AG04449 (cell line): ENCODE data around the gene CASP10.

Source experiments
- CTCF ChIA-PET: fragments of 350-600 bp; formaldehyde crosslinking; extraction: SDS; loops from one replicate; lab custom pipeline; 2021; ENCODE audit warnings: antibody characterized with exemption; lab: Yijun Ruan, JAX
- POLR2A ChIA-PET: fragments of 400-600, 350-600 bp; formaldehyde crosslinking; extraction: SDS; loops from one replicate; lab custom pipeline; 2020; ENCODE audit warnings: antibody characterized with exemption, inconsistent platforms; lab: Yijun Ruan, JAX
- DNase-seq: peaks from one replicate; pipeline ENCODE4 v3.0.0-alpha.2; 2010; ENCODE audit warnings: low read depth, low spot score
- H3K4me3 ChIP-seq: 2 replicates; pipeline ENCODE4 v1.5.1; 2011; ENCODE audit warnings: low read depth, mild to moderate bottlenecking, control low read depth, low read length
- CTCF ChIP-seq: IDR thresholded peaks from one replicate; pipeline ENCODE4 v1.5.1; 2011; ENCODE audit warnings: mild to moderate bottlenecking, moderate library complexity, low read length, control low read depth, inconsistent platforms; ENCODE audit not compliant: insufficient read depth; ENCODE audit errors: missing control alignments

The CASP10 gene

GRCh38 chr2:201185863-201186262 is 2.9 kb downstream of the CASP10 start:
- DNase-seq: no peak
- H3K4me3 ChIP-seq: no peak overlapping the region
- POLR2A ChIA-PET: no interaction called here
- no peak for TF ChIP-seq CTCF
- CTCF ChIA-PET: interaction anchor here (1.3 to 1.4 kb wide), 3 partner anchors 8 to 284 kb away, joined by 3 to 7 read pairs (median 6); no protein-coding TSS in a partner anchor

GRCh38 chr2:201186982-201187381 is 4.0 kb downstream of the CASP10 start:
- DNase-seq: no peak
- CTCF ChIA-PET: no interaction called here
- H3K4me3 ChIP-seq: no peak overlapping the region
- no peak for TF ChIP-seq CTCF
- POLR2A ChIA-PET: no interaction called here

- no peak overlapping the region for H3K4me3 ChIP-seq
- no peak for DNase-seq
- ChIA-PET POLR2A (no interaction called here), CTCF (interaction anchor here (0.7 kb wide), 1 partner anchor 30 kb away, joined by 3 read pairs; no protein-coding TSS in a partner anchor)
- TF ChIP-seq CTCF: no peak
Measured at GRCh38 chr2:201188449-201188848, 5.5 kb downstream of the CASP10 start.

GRCh38 chr2:201191132-201191875 is 8.4 kb downstream of the CASP10 start:
- CTCF ChIA-PET: interaction anchor here (0.6 to 3.2 kb wide), 5 partner anchors 9 to 41 kb away, joined by 3 to 14 read pairs (median 4); partner anchors contain the start of gene CASP10
- no peak for DNase-seq
- no peak overlapping the region for H3K4me3 ChIP-seq
- POLR2A ChIA-PET: no interaction called here
- TF ChIP-seq CTCF: no peak

- no peak overlapping the region for H3K4me3 ChIP-seq
- ChIA-PET CTCF (interaction anchor here (1.0 to 1.6 kb wide), 3 partner anchors 38 to 124 kb away, joined by 3 to 5 read pairs (median 3); no protein-coding TSS in a partner anchor), POLR2A (no interaction called here)
- no peak for DNase-seq
- TF ChIP-seq CTCF: no peak
Measured at GRCh38 chr2:201194097-201194496, 11.2 kb downstream of the CASP10 start.

- DNase-seq: no peak
- TF ChIP-seq CTCF: no peak
- CTCF ChIA-PET: interaction anchor here (0.7 to 2.1 kb wide), 6 partner anchors 10 to 294 kb away, joined by 3 to 6 read pairs (median 4); no protein-coding TSS in a partner anchor
Measured at GRCh38 chr2:201195331-201195730, 12.4 kb downstream of the CASP10 start.

More at GRCh38 chr2:201195331-201195730, 12.4 kb downstream of the CASP10 start:
- no peak overlapping the region for H3K4me3 ChIP-seq
- POLR2A ChIA-PET: no interaction called here
